Keratinocyte (primary cell): ENCODE data around the gene RAP1GAP2. TPM values are rescaled to one million over a fixed set of nuclear protein-coding genes. Genes with fewer than 3 reads are reported as not detected.

Experiments
- DNase-seq: peaks from one replicate; pipeline ENCODE4 v3.0.0-alpha.2; 2011; ENCODE audit warnings: low read depth, missing footprints, low spot score
- FAIRE-seq: peaks from 2 replicates; lab custom pipeline; 2011; peaks lifted over from hg19 to GRCh38; lab: Jason Lieb, UNC
- H2AFZ ChIP-seq: 2 replicates; pipeline ENCODE4 v1.6.0; 2012; ENCODE audit warnings: low read length, control low read depth, inconsistent platforms; ENCODE audit not compliant: control insufficient read depth
- H3K27ac ChIP-seq: 2 replicates; pipeline ENCODE4 v1.5.1; 2011; ENCODE audit warnings: low read length; ENCODE audit not compliant: control insufficient read depth, insufficient read depth
- H3K27me3 ChIP-seq: 3 replicates; pipeline ENCODE4 v1.6.0; 2011; ENCODE audit warnings: low read length; ENCODE audit not compliant: control insufficient read depth, insufficient read depth; ENCODE audit errors: extremely low read depth
- H3K36me3 ChIP-seq, 2 experiments: 2 replicates in 1 of 2; 3 replicates in 1 of 2; pipeline ENCODE4 v1.5.1; 2011; ENCODE audit warnings: low read length in 2 of 2, mild to moderate bottlenecking in 1 of 2; ENCODE audit not compliant: control insufficient read depth in 2 of 2, insufficient read depth in 2 of 2; ENCODE audit errors: extremely low read depth in 1 of 2
- H3K4me1 ChIP-seq: 3 replicates; pipeline ENCODE4 v1.5.1; 2011; ENCODE audit warnings: low read length; ENCODE audit not compliant: control insufficient read depth, insufficient read depth; ENCODE audit errors: extremely low read depth
- H3K4me2 ChIP-seq: 3 replicates; pipeline ENCODE4 v1.6.0; 2011; ENCODE audit warnings: low read depth, low read length; ENCODE audit not compliant: control insufficient read depth, insufficient read depth; ENCODE audit errors: extremely low read depth
- H3K4me3 ChIP-seq, 3 experiments: fragments of 200-600 bp in 1 of 3; sonication (generic) in 1 of 3; 2 replicates in 2 of 3; 3 replicates in 1 of 3; pipeline ENCODE4 v1.5.1; 2011 to 2016; ENCODE audit warnings: low read length in 3 of 3, mild to moderate bottlenecking in 3 of 3, control low read depth in 2 of 3, inconsistent platforms in 1 of 3, low read depth in 1 of 3, mixed read lengths in 1 of 3, mixed run types in 1 of 3, moderate library complexity in 1 of 3; ENCODE audit not compliant: control insufficient read depth in 2 of 3, insufficient read depth in 2 of 3; ENCODE audit errors: extremely low read depth in 1 of 3
- H3K79me2 ChIP-seq: 2 replicates; pipeline ENCODE4 v1.6.0; 2012; ENCODE audit warnings: low read length; ENCODE audit not compliant: control insufficient read depth, insufficient read depth
- H3K9ac ChIP-seq: 3 replicates; pipeline ENCODE4 v1.6.0; 2011; ENCODE audit warnings: low read length; ENCODE audit not compliant: control insufficient read depth, insufficient read depth; ENCODE audit errors: extremely low read depth
- H3K9me1 ChIP-seq: 3 replicates; pipeline ENCODE4 v1.6.0; 2011; ENCODE audit warnings: low read length; ENCODE audit not compliant: control insufficient read depth, insufficient read depth; ENCODE audit errors: extremely low read depth
- H3K9me3 ChIP-seq: 2 replicates; pipeline ENCODE4 v1.5.1; 2012; ENCODE audit warnings: low read depth, low read length; ENCODE audit not compliant: control insufficient read depth
- H4K20me1 ChIP-seq: 3 replicates; pipeline ENCODE4 v1.6.0; 2011; ENCODE audit warnings: low read length; ENCODE audit not compliant: control insufficient read depth, insufficient read depth; ENCODE audit errors: extremely low read depth
- EZH2 ChIP-seq: IDR thresholded peaks from one replicate; pipeline ENCODE4 v1.6.1; 2012; ENCODE audit warnings: inconsistent platforms, mild to moderate bottlenecking, low read length, moderate library complexity
- dilution Hi-C: fragments of 300-500 bp; cut with MboI; formaldehyde crosslinking; loops from one replicate; pipeline ENCODE4 v1.7.0; 2020; ENCODE audit warnings: low sequenced_read_pairs; ENCODE audit not compliant: extremely low pct_ligation_motif_present
- polyA plus RNA-seq, 5 experiments: library from polyadenylated mRNA; depleted of rRNA in 3 of 5; stranded (reverse) in 3 of 5; stranded (forward) in 1 of 5; unstranded in 1 of 5; fragments of >200 nt; gene quantifications; 1 replicate in 1 of 5; 2 replicates in 3 of 5; 3 replicates in 1 of 5; pipeline versions ENCODE4 v1.2.1 to v1.2.3, GENCODE V29; 2011 to 2012; ENCODE audit warnings: missing spikeins in 2 of 5, low read depth in 1 of 5, low replicate concordance in 1 of 5
- TF ChIP-seq, protein P1 (sequence below), 3 experiments: IDR thresholded peaks in 1 of 3; conservative IDR thresholded peaks in 1 of 3; optimal IDR thresholded peaks in 1 of 3; 2 replicates in 2 of 3; 3 replicates in 1 of 3; pipeline versions ENCODE3 to v1.5.1; 2011; ENCODE audit warnings: low read length in 3 of 3, mild to moderate bottlenecking in 3 of 3, moderate library complexity in 2 of 3, control low read depth in 1 of 3, inconsistent platforms in 1 of 3; ENCODE audit not compliant: insufficient read depth in 2 of 3; ENCODE audit errors: extremely low read depth in 1 of 3

Gene RAP1GAP2
- polyA plus RNA-seq, 1 donor (not counting 4 experiments of a cell fraction or from before 2014, with no cell fraction given): 13.6 TPM

DNA sequence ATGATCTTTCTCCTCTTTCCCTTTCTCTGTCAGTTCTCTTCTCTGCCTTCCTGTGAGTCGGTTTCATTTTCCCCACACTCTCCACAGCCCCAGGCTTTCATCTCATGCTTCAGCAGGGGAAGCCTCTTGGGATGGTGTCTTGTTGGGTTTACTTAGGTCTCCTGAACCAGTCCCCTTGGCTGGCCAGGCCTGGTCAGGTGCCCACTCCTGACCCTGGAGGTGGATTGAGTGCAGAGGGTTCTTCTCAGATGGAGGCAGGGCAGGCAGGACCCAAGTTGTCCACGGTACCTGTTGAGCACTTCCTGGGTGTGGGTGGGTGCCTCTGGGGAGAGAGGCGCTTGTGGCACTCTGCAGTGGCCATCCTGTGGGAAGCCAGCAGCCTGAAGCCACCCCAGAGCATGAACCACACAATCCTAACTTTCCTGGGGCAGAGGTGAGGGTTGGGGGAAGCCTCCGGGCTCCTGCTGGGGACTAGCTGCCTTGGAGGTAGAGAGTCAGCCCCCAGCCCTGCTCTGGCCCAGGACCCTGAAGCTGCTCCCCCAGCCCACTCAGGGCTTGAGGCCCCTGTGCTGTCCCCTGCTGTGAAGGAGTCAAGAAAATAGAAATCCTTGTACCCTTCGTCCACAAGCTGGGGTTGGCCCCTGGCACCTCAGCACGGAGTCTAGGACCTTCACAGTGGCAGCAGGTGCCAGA lies 2.0 kb upstream of the RAP1GAP2 start:
- dilution Hi-C loops: no loop called here

DNA sequence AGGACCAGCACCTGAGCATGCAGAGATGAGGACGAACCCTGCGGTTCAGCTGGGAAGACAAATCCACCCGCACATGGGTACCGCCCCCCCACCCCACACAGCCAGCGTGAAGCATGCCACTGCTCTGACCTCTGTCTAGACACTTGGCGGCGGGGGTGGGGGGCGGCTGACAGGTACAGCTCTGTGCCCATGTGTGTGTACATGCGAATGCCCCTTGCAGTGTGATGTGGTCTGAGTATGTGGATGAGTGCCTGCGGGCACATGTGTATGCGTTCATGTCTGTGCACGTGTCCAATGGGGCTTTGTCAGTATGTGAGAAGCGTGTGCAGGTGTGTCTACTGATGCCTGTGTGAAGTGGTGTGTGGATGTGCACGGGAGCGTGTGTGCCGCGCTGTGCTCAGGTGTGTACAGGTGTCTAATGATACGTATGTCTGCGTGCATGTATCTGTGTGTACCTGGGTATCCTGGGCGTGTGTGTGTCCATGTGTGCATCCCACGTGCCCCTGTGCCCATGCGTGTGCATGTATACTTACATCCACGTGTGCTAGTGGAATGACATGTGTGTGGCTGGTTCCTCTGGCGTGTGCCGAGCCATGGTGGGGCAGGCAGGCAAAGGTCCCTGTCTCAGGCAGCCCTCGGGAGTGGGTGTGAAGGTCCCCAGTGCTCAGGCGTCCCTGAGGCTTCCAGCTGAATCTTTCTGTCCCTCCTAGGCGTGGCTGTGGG lies 636 bp upstream of the RAP1GAP2 start:
- DNase-seq (no peak), FAIRE-seq (no peak)
- H3K4me1 ChIP-seq: no peaks in the 10 kb centered on the region
- H3K9me1 ChIP-seq: no peaks in the 10 kb centered on the region
- no peaks in the 10 kb centered on the region for H3K79me2 ChIP-seq
- H2AFZ ChIP-seq: no peak overlapping the region
- no peak for TF ChIP-seq EZH2
- TF ChIP-seq, protein P1, sequence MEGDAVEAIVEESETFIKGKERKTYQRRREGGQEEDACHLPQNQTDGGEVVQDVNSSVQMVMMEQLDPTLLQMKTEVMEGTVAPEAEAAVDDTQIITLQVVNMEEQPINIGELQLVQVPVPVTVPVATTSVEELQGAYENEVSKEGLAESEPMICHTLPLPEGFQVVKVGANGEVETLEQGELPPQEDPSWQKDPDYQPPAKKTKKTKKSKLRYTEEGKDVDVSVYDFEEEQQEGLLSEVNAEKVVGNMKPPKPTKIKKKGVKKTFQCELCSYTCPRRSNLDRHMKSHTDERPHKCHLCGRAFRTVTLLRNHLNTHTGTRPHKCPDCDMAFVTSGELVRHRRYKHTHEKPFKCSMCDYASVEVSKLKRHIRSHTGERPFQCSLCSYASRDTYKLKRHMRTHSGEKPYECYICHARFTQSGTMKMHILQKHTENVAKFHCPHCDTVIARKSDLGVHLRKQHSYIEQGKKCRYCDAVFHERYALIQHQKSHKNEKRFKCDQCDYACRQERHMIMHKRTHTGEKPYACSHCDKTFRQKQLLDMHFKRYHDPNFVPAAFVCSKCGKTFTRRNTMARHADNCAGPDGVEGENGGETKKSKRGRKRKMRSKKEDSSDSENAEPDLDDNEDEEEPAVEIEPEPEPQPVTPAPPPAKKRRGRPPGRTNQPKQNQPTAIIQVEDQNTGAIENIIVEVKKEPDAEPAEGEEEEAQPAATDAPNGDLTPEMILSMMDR (optimal IDR thresholded peaks at IDR 0.05 in 1 of 3, IDR thresholded peaks at IDR 0.05 in 1 of 3, conservative IDR thresholded peaks at IDR 0.05 in 1 of 3; ENCODE audit: extremely low read depth in 1 of 3, insufficient read depth in 2 of 3, low read length in 3 of 3): no peak
- no peak overlapping the region for H3K4me3 ChIP-seq
- no peak overlapping the region for H3K27ac ChIP-seq
- no peak overlapping the region for H3K4me2 ChIP-seq
- H3K9ac ChIP-seq: no peak overlapping the region
- no peaks in the 10 kb centered on the region for H3K9me3 ChIP-seq
- dilution Hi-C loops: no loop called here
- H3K36me3 ChIP-seq: no peaks in the 10 kb centered on the region
- H3K27me3 ChIP-seq: peaks cover 32% of the 10 kb centered on the region
- H4K20me1 ChIP-seq: no peaks in the 10 kb centered on the region

More for the DNA sequence above, 2.0 kb upstream of the RAP1GAP2 start:
- Histone ChIP-seq H3K4me2 (no peak overlapping the region), H2AFZ (no peak overlapping the region), H4K20me1 (no peaks in the 10 kb centered on the region), H3K9me1 (no peaks in the 10 kb centered on the region), H3K27me3 (peaks cover 22% of the 10 kb centered on the region), H3K9me3 (no peaks in the 10 kb centered on the region), H3K79me2 (no peaks in the 10 kb centered on the region), H3K4me1 (no peaks in the 10 kb centered on the region), H3K27ac (no peak overlapping the region), H3K36me3 (no peaks in the 10 kb centered on the region), H3K4me3 (no peak overlapping the region), H3K9ac (no peak overlapping the region)
- FAIRE-seq: no peak
- no peak for TF ChIP-seq EZH2
- TF ChIP-seq, protein P1 (optimal IDR thresholded peaks at IDR 0.05 in 1 of 3, IDR thresholded peaks at IDR 0.05 in 1 of 3, conservative IDR thresholded peaks at IDR 0.05 in 1 of 3; ENCODE audit: extremely low read depth in 1 of 3, insufficient read depth in 2 of 3, low read length in 3 of 3): no peak
- DNase-seq: no peak
